Activated CD8-positive, alpha-beta memory T cell treated with anti-CD3 and anti-CD28 coated beads for 4 hours (primary cell): Measurements from ENCODE around the gene ZFC3H1.

Experiments
- DNase-seq, 2 donors: peaks; one replicate each; pipeline ENCODE4 v3.0.0-alpha.2; 2020; ENCODE audit warnings: low read depth in 2 of 2

The ZFC3H1 gene

GRCh38 chr12:71639341-71639760, 24.3 kb downstream of the ZFC3H1 start:
- DNase-seq: no peak

- no peak for DNase-seq
These were observed 25.1 kb downstream of the ZFC3H1 start for GRCh38 chr12:71638499-71638898.

GRCh38 chr12:71636704-71637115, 26.9 kb downstream of the ZFC3H1 start:
- no peak for DNase-seq

GRCh38 chr12:71627438-71628002, 36.1 kb downstream of the ZFC3H1 start:
- DNase-seq: no peak

- DNase-seq: no peak
These were observed 36.9 kb downstream of the ZFC3H1 start for GRCh38 chr12:71626768-71627167.

GRCh38 chr12:71626098-71626497, 37.5 kb downstream of the ZFC3H1 start:
- DNase-seq: no peak

GRCh38 chr12:71625476-71625875, 38.2 kb downstream of the ZFC3H1 start:
- no peak for DNase-seq

- no peak for DNase-seq
These were observed 41.7 kb downstream of the ZFC3H1 start for GRCh38 chr12:71621938-71622337.

- DNase-seq: no peak
These were observed 53.4 kb downstream of the ZFC3H1 start for GRCh38 chr12:71610031-71610795.

- no peak for DNase-seq
These were observed 55.9 kb downstream of the ZFC3H1 start for GRCh38 chr12:71607494-71608330.

GRCh38 chr12:71605039-71605438, 58.6 kb downstream of the ZFC3H1 start:
- no peak for DNase-seq

GRCh38 chr12:71602761-71603577, 60.7 kb downstream of the ZFC3H1 start:
- no peak for DNase-seq

- DNase-seq: no peak
These were observed 62.1 kb downstream of the ZFC3H1 start for GRCh38 chr12:71601546-71601945.

- DNase-seq: no peak
These were observed 64.4 kb downstream of the ZFC3H1 start for GRCh38 chr12:71599210-71599609.

GRCh38 chr12:71594214-71594948, 69.3 kb downstream of the ZFC3H1 start:
- DNase-seq: no peak

- DNase-seq: no peak
These were observed 70.8 kb downstream of the ZFC3H1 start for GRCh38 chr12:71592841-71593240.

- DNase-seq: no peak
These were observed 72.0 kb downstream of the ZFC3H1 start for GRCh38 chr12:71591601-71592000.

GRCh38 chr12:71589478-71589881, 74.2 kb downstream of the ZFC3H1 start:
- DNase-seq: no peak

GRCh38 chr12:71587012-71587411, 76.6 kb downstream of the ZFC3H1 start:
- DNase-seq: no peak

GRCh38 chr12:71585218-71585617, 78.4 kb downstream of the ZFC3H1 start:
- DNase-seq: no peak

- DNase-seq: no peak
These were observed 79.3 kb downstream of the ZFC3H1 start for GRCh38 chr12:71584356-71584755.
